ENCODE results near the gene FOSL2.

GRCh38 chr2:28360058-28360717 is 32.5 kb upstream of the FOSL2 start:
- no peak for TF ChIP-seq RAD21 (IDR thresholded peaks at IDR 0.05; ENCODE audit: low read depth)
- TF ChIP-seq, protein P1, sequence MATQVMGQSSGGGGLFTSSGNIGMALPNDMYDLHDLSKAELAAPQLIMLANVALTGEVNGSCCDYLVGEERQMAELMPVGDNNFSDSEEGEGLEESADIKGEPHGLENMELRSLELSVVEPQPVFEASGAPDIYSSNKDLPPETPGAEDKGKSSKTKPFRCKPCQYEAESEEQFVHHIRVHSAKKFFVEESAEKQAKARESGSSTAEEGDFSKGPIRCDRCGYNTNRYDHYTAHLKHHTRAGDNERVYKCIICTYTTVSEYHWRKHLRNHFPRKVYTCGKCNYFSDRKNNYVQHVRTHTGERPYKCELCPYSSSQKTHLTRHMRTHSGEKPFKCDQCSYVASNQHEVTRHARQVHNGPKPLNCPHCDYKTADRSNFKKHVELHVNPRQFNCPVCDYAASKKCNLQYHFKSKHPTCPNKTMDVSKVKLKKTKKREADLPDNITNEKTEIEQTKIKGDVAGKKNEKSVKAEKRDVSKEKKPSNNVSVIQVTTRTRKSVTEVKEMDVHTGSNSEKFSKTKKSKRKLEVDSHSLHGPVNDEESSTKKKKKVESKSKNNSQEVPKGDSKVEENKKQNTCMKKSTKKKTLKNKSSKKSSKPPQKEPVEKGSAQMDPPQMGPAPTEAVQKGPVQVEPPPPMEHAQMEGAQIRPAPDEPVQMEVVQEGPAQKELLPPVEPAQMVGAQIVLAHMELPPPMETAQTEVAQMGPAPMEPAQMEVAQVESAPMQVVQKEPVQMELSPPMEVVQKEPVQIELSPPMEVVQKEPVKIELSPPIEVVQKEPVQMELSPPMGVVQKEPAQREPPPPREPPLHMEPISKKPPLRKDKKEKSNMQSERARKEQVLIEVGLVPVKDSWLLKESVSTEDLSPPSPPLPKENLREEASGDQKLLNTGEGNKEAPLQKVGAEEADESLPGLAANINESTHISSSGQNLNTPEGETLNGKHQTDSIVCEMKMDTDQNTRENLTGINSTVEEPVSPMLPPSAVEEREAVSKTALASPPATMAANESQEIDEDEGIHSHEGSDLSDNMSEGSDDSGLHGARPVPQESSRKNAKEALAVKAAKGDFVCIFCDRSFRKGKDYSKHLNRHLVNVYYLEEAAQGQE (IDR thresholded peaks at IDR 0.05; ENCODE audit: low read depth), result no peak
- TF ChIP-seq EP300 (IDR thresholded peaks at IDR 0.05; ENCODE audit: borderline replicate concordance), result no peak
- no peak for TF ChIP-seq NFIC (IDR thresholded peaks at IDR 0.05)
- no peak for TF ChIP-seq CREB1 (IDR thresholded peaks at IDR 0.05; ENCODE audit: low read depth)
